ENCODE results near the gene ASB11.

DNA sequence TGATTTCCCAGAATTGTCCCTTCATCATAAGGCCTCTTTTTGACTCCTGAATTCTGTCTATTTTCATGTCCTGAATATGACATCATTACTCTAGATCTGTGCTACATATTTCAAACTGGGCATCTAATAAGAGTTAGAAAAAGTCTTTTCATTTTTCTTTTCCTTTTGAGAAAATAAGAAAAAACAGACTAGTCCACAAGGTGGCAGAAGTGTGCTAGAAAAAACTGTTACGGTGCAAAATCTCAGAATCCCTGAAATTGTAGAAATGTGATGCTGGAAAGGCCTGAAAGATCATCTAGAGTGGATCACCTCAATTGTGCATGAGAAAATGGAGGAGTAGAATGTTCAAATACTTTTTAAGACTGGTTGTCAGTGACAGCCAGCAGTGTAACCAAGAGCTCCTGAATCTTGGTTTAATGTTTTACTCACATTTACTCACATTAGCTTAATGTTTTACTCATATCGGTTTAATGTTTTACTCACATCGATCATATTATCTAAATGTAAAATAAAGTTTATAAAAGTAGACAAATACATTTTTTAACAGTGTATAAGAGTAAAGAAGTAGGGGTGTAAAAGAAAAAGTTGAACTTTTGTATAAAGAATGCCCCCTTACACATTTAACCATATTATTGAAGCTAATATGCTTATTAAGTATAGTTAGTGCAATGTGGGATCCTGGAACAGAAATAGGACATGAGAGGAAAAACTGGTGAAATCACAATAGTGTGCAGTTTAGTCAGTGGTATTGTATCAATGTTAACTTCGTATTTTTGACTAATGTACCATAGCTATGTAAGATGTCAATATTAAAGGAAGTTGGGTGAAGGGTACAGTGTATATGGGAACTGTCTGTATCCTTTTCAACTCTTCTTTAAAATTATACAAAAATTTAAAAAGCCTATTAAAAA, 15.2 kb downstream of the ASB11 start:
- TF ChIP-seq, protein P1, sequence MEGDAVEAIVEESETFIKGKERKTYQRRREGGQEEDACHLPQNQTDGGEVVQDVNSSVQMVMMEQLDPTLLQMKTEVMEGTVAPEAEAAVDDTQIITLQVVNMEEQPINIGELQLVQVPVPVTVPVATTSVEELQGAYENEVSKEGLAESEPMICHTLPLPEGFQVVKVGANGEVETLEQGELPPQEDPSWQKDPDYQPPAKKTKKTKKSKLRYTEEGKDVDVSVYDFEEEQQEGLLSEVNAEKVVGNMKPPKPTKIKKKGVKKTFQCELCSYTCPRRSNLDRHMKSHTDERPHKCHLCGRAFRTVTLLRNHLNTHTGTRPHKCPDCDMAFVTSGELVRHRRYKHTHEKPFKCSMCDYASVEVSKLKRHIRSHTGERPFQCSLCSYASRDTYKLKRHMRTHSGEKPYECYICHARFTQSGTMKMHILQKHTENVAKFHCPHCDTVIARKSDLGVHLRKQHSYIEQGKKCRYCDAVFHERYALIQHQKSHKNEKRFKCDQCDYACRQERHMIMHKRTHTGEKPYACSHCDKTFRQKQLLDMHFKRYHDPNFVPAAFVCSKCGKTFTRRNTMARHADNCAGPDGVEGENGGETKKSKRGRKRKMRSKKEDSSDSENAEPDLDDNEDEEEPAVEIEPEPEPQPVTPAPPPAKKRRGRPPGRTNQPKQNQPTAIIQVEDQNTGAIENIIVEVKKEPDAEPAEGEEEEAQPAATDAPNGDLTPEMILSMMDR (IDR thresholded peaks at IDR 0.05): peak in 6 of 7 experiments; percentile 7 to 49 (median 46)
- peak in 2 of 3 donors; percentile 41 to 47 for TF ChIP-seq POLR2A (IDR thresholded peaks at IDR 0.05)
